ENCODE results near the gene TRIM52. TPM values are rescaled to one million over a fixed set of nuclear protein-coding genes. Genes with fewer than 3 reads are reported as not detected.
A peak's percentile ranks its signal among the peaks of the same experiment; 100 is the strongest.

Gene TRIM52
- total and polyA plus RNA-seq, 2 of the 4 experiments (the other 2 are of a cell fraction), result 2.3 to 6.9 TPM

- H4K91ac ChIP-seq (ENCODE audit: insufficient read depth, low read depth, low read length), result peak overlapping the region; percentile 84
- peaks cover 13 to 33% of the 10 kb centered on the region in 2 experiments for H3K79me1 ChIP-seq (ENCODE audit: low read depth in 1 of 2, low read length in 2 of 2)
- peak overlapping the region; percentile 94 for H2BK5ac ChIP-seq (ENCODE audit: low read depth, low read length, poor library complexity, severe bottlenecking)
- peak overlapping the region; percentile 97 for H3K4ac ChIP-seq (ENCODE audit: low read depth, low read length)
- peak overlapping the region; percentile 68 to 99; a peak in 3 of 4 replicates for H4K8ac ChIP-seq (ENCODE audit: low read depth in 2 of 2, low read length in 2 of 2)
- ATAC-seq (ENCODE audit: low read depth) (peak; percentile 5), DNase-seq (peak; percentile 40)
- peak overlapping the region; percentile 82 for H3K4me3 ChIP-seq (ENCODE audit: insufficient read depth, low read depth, low read length)
- intact Hi-C loops (cut with micrococcal nuclease), result loop anchor here (1.0 to 2.0 kb wide), 4 partner anchors 20 to 422 kb away; partner anchors contain the start of gene MGAT1
- H3K4me1 ChIP-seq (ENCODE audit: control insufficient read depth, insufficient read depth, low read length), result peaks cover 6% of the 10 kb centered on the region
- peak overlapping the region; percentile 98 for H2AK5ac ChIP-seq (ENCODE audit: low read depth, low read length)
- dilution Hi-C loops (cut with HindIII; ENCODE audit: low sequenced_read_pairs, unreplicated experiment), result no loop called here
- TF ChIP-seq MXI1 (IDR thresholded peaks at IDR 0.05; ENCODE audit: borderline replicate concordance, low read depth, low read length), result peak; percentile 46; the same call in 1 of the 2 replicates
- peak; percentile 12; the same call in 1 of the 2 replicates for TF ChIP-seq CEBPB (IDR thresholded peaks at IDR 0.05; ENCODE audit: low read depth, low read length)
- no peak for TF ChIP-seq BHLHE40 (IDR thresholded peaks at IDR 0.05; ENCODE audit: low read depth, low read length)
- TF ChIP-seq CHD1 (IDR thresholded peaks at IDR 0.05; ENCODE audit: low read depth, low read length), result peak; percentile 78; the same call in 1 of the 2 replicates
- H3K36me3 ChIP-seq (ENCODE audit: control insufficient read depth, insufficient read depth, low read length), result peaks cover 3% of the 10 kb centered on the region; the same call in 1 of the 2 replicates
- peaks cover 10% of the 10 kb centered on the region for H4K20me1 ChIP-seq (ENCODE audit: insufficient read depth, low read length)
- H3K27ac ChIP-seq (ENCODE audit: insufficient read depth, low read length), result peak overlapping the region; percentile 92
- POLR2A ChIA-PET (ENCODE audit: unreplicated experiment), result interaction anchor here (1.0 kb wide), 1 partner anchor 17 kb away, joined by 3 read pairs; no protein-coding TSS in a partner anchor
- in situ Hi-C loops (cut with MboI; ENCODE audit: low sequenced_read_pairs), result no loop called here
- H3K14ac ChIP-seq (replicated peaks; ENCODE audit: low read depth, low read length), result peak overlapping the region; percentile 89
- no peaks in the 10 kb centered on the region for H3K9me3 ChIP-seq (ENCODE audit: control insufficient read depth, insufficient read depth, low read length)
- H3K23ac ChIP-seq (ENCODE audit: low read depth, low read length), result peak overlapping the region; percentile 57
- H2AFZ ChIP-seq (replicated peaks; ENCODE audit: low read length, poor library complexity), result peak overlapping the region; percentile 99
- WGBS, 2 experiments (ENCODE audit: extremely low coverage in 2 of 2, insufficient read length in 1 of 2), result 4% methylated on average over 12 of the region's 31 CpGs; no CpG with 5 or more reads in 1 of the 2 experiments
- peak overlapping the region; percentile 68 for H3K18ac ChIP-seq (ENCODE audit: low read depth, low read length)
- peak overlapping the region; percentile 84 for H3K56ac ChIP-seq (ENCODE audit: extremely low read depth, insufficient read depth, low read length)
- H3K9me1 ChIP-seq (ENCODE audit: insufficient read depth, low read length), result peaks cover 14% of the 10 kb centered on the region
- peak overlapping the region; percentile 100 for H2AK9ac ChIP-seq (replicated peaks; ENCODE audit: low read depth, low read length, poor library complexity)
- H2BK15ac ChIP-seq (ENCODE audit: low read depth, low read length), result peak overlapping the region; percentile 30; the same call in 2 of the 3 replicates
- H3K4me2 ChIP-seq (ENCODE audit: low read depth, low read length), result peak overlapping the region; percentile 97
- CTCF ChIA-PET, result no interaction called here
- no TSS peak for BruUV-seq (replicated peaks)
- H4K5ac ChIP-seq (ENCODE audit: low read depth, low read length), result peak overlapping the region; percentile 91
- peak overlapping the region; percentile 80 for H3K9ac ChIP-seq (ENCODE audit: low read depth, low read length)
- no peak overlapping the region for H2BK20ac ChIP-seq (ENCODE audit: low read depth, low read length)
- no peaks in the 10 kb centered on the region for H3K27me3 ChIP-seq (ENCODE audit: control insufficient read depth, insufficient read depth, low read length)
- H2BK120ac ChIP-seq (ENCODE audit: low read depth, low read length), result peak overlapping the region; percentile 43; the same call in 1 of the 2 replicates
Observed at GRCh38 chr5:181223729-181224389, 37.1 kb downstream of the TRIM52 start.

All from IMR-90 (cell line).